ENCODE measurements around the gene NGLY1. TPM values are rescaled to one million over a fixed set of nuclear protein-coding genes. Genes with fewer than 3 reads are reported as not detected.
A peak's percentile ranks its signal among the peaks of the same experiment; 100 is the strongest.

NGLY1 gene
- total RNA-seq, 1 donor from 2014 or later: 32.8 TPM

DNA sequence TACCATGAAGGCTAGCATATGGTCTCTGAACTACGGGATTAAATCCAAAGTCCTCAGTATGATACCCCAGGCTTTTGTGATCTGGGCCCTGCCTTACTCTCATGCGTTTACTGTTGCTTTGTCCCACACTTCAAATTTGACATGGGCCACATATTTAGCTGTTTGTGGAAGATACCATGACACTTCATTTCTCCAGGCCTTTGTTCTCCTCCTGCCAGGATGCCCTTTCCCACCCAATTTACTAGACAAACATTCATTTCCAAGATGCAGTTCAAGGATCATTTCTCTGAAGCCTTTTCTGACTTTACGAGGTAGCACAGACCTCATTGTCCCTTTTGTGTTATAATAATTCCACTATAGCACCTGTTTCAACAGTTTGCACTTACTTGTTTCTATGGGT lies 4.4 kb upstream of the NGLY1 start:
- intact Hi-C loops (cut with DNase I): no loop called here
- ATAC-seq (no peak), DNase-seq (ENCODE audit: low spot score) (no peak)

DNA sequence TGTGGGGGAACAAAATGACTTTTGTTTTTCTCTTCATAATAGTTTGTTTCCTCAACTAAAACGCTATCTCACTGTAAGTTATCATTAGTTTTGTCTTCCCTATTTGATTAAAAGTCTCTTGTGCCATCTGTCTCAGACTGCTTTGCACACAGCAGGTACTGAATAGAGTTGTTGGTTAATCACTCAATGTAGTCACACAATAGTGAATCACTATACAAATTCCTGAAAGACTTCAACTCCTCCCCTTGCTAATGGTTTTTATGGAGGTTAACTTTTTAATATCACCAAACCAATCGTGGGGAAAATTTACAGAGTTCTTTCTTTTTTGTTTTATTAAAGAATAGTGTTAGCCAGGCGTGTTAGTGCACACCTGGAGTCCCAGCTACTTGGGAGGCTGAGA lies 2.6 kb upstream of the NGLY1 start:
- DNase-seq (ENCODE audit: low spot score) (no peak), ATAC-seq (no peak)
- intact Hi-C loops (cut with DNase I): no loop called here

DNA sequence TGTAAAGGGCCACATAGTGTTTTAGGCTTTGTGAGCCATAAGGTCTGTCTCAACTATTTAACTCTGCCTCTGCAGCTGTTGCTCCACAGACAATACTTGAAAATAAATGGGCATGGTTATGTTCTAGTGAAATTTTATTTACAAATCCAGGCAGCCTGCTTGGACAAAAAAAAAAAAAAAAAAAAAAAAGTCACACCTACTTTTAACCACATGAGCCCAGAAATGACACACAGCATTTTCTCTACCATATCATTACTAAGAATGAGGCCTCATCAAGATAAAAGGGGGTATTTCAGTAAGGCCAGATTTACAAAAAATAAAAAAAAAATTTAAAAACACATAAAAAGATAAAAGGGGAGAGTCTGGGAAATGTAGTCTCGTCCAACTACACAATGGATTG lies 1.7 kb upstream of the NGLY1 start:
- intact Hi-C loops (cut with DNase I): no loop called here
- ATAC-seq (no peak), DNase-seq (ENCODE audit: low spot score) (no peak)

DNA sequence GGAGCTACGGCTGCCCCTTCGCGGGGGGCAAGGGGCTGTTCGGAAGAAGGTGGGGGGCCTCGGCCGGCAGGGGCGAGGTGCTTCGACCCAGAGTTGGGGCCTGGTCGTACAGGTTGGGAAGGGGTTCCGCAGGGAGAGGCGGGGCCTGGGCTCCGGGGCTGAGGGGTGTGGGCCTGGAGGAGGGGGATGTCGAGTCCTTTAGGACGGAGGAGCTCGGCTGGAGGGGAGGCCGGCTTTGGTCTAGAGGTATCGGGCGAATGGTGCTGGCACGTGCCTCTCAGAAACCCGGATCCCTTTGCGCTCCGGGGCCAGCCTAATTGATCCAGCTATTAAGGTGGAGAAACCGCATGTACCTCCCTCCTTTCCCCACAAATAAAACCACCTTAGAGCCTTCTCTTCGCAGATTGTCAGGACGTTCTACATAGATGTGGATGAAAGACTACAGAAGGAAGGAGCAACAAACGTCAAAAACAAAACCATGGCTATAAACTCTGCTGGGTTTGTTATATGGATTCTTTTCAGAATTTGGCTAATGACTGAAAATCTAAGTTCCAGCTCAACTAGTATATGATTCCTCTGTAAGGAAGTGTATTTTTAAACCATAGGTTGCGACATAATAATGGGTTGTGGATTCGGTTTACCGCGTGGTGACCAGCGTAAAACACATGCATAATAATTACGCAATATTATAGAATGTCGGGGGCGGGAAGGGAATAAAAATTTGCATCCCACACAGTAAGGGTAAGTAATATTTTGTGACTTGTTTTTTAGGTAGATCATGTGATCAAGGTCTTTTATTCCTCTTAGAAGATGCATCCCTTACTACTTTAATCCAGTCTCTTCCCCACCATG lies 644 bp upstream of the NGLY1 start:
- intact Hi-C loops (cut with DNase I): no loop called here
- DNase-seq (ENCODE audit: low spot score) (peak; percentile 80), ATAC-seq (peak; percentile 64)

DNA sequence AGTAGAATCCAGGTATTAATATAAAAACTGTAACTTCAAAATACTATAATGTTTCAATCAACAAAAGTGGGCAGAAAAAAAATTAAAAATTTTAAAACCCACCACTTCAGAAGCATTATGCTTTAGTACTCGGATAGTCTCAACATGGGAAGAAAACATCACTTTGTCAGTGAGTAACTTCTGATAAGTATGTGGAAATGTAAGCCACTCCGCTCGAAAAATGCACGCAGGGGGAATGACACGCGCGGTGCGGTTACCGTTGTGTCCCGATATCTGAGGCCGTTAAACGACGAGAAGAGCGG lies 656 bp downstream of the NGLY1 start:
- intact Hi-C loops (cut with DNase I): no loop called here
- ATAC-seq (no peak), DNase-seq (ENCODE audit: low spot score) (no peak)

DNA sequence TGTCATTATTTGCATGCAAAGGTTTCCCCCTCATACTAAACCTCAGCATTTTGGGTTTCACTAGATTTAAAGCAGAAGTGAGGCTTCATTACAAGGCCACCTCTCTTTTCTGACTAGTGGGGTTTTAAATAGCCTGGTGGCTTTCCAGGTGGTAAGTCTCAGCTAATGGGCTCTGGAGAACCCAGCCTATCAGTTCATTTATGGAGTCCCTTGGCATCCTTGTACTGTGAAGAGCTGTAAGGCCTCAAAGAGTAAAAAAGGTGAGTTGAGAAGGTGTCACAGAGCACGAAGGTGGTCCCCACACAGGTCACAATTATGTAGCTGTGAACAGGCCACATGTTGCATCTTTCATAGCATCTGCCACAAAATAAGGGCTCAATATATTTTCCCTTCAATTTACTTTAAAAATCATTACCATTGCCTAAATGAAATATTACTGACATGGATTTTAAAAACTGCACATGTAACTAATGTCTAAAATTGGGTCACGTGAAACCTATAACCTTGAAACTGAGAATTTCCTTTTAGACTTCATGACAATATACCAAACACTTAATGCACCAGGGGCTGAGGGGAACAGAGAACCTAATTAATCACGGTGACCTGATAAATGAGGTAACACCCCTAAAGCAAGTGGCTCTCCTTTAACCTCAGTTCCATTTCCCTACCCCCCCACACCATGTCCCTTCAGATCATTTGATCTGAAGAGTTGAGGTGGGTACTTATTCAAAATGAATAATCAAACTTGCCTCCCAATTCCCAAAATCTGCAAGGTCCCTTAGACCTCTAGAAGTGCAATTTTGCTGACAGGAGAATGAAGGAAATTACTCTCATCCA lies 1.3 kb downstream of the NGLY1 start:
- ATAC-seq (no peak), DNase-seq (ENCODE audit: low spot score) (no peak)
- intact Hi-C loops (cut with DNase I): no loop called here

DNA sequence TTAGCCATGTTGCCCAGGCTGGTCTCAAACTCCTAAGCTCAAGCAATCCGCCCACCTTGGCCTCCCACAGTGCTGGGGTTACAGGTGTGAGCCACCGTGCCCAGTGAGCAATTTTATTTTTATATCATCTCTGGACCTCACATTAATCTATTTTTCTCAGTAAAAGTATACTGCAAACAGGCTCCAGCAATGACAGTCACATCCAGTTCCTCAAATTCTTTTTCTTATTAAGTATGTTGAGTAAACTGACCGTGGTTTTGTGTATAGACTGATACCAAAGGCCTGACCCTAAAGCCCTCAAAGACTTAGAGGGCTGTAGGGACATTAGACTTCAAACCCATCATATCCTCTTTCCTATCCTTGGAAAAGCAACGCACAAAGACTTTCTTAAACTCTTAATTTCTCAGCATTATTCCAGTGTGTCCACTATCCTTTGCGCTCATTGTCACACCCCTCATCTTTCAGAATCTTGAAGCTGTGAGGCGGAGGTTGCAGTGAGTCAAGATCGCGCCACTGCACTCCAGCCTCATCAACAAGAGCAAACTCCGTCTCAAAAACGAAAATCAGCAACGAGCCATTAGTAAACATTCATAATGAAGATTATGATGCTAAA lies 2.0 kb downstream of the NGLY1 start:
- intact Hi-C loops (cut with DNase I): no loop called here
- no peak for DNase-seq (ENCODE audit: low spot score)
- ATAC-seq: no peak

DNA sequence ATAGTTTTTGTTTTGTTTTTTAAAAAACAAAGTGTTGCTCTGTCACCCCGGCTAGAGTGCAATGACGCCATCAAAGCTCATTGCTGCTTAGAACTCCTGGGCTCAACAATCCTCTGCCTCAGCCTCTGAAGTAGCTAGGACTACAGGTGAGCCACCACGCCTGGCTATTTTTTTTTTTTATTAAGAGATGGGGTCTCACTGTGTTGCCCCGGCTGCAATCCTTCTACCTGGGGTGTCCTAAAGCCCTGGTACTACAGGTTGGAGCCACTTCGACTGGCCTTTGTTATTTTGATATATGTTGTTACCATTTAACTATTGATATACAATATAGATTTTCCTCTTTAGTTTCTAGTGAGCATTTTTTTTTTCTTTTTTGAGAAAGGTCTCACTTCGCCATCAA lies 2.6 kb downstream of the NGLY1 start:
- DNase-seq (ENCODE audit: low spot score) (no peak), ATAC-seq (no peak)
- intact Hi-C loops (cut with DNase I): no loop called here

DNA sequence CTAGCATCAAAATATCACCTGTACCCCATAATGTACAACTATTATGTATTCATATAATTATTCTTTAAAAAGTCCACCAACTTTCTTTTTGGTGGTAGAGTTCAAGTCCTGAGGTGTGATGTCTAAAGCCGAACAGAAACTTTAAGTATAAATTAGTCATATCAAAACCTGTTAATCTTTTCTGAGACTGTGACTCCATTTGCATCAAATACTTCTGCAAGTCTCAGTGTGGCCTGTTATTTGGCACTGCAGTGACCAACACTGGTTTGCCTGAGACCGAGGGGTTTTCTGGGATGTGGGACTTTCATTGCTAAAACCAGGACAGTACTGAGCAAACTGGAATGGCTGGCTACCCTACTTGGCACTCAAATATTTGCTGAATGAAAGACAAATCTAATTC lies 7.3 kb downstream of the NGLY1 start:
- ATAC-seq (no peak), DNase-seq (ENCODE audit: low spot score) (no peak)
- intact Hi-C loops (cut with DNase I): no loop called here

DNA sequence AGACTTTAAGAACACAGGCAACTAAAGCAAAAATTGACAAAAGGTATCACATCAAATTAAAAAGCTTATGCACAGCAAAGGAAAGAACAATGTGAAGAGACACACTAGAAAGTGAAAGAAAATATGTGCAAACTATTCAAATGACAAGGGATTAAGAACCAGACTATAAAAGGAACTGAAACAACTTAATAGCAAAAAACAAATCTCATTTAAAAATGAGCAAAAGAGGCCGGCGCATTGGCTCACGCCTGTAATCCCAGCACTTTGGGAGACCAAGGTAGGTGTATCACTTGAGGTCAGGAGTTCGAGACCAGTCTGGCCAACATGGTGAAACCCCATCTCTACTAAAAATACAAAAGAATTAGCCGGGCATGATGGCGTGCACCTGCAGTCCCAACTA lies 14.4 kb downstream of the NGLY1 start:
- intact Hi-C loops (cut with DNase I): no loop called here
- ATAC-seq: no peak
- DNase-seq (ENCODE audit: low spot score): no peak

DNA sequence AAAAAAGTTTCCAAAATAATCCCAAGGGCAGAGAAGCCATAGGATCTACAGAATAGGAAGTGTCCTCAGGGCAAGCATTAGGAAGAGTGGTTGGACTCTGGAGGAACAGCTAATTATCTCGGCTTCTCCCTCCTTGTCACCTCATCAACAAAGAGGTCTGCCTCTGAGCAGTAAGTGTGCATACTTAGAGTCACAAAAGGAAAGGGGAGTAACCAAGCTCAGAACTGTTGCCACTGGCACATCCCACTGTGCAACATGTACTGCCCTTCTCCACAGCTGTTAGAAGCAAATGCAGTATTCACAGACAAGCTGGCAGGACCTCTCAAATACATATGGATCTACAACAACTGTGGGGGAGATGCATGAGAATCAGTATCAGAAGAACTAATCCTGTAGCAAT lies 31.5 kb downstream of the NGLY1 start:
- no peak for ATAC-seq
- DNase-seq (ENCODE audit: low spot score): no peak
- intact Hi-C loops (cut with DNase I): no loop called here

DNA sequence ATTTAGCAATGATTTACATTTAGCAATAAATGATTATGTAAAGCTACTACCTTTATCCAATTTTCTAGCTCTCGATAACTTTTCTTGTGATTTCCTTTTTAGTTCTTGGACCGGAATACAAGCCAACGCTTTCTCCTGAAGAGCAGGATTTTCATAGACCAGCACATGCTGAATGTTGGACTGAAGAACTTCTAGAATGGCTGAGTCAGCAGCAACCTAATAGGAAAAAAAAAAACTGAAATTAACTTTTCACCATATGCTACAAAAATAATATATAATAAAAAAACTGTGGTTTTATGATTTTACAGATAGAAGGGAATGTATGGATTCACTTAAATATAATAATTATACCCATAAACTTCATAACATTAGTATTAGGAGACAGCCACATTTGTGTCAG lies 32.2 kb downstream of the NGLY1 start:
- DNase-seq (ENCODE audit: low spot score): no peak
- ATAC-seq: no peak
- intact Hi-C loops (cut with DNase I): no loop called here

DNA sequence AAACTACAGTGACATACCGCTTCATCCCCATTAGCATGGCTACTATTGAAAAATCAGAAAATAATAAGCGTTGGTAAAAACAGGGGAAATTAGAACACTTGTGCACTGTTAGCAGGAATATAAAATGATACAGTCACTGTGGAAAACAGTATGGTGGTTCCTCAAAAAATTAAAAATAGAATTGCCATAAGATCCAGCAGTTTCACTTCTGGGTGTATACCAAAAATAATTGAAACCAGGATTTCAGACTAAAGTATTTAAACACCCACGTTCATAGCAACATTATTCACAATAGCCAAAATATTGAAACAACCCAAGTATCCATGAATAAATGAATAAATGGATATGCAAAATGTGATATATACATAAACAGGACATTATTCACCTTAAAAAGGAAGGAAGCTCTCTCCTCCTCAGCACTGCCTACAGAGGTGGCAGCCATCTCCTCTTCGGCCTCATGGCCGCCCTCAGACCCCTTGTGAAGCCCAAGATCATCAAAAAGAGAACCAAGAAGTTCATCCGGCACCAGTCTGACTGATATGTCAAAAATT lies 34.1 kb downstream of the NGLY1 start:
- intact Hi-C loops (cut with DNase I): no loop called here
- no peak for DNase-seq (ENCODE audit: low spot score)
- no peak for ATAC-seq

DNA sequence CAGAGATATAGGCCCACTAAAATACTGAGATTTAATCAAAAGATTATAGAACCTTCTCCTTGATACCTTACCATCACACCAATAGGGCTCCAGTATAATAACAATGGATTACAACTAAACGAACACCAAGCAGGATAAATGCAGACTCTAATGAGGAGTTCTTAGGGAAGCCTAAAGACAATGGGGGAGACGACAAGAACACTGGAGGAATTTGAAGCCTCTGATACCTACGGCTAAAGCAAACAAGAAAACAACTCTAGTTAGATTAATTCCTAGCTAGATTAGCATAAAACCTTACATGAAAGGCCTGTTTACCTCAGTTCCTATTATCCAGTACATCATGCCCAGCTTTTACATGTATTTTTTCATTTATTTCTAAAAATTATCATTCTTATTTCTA lies 35.1 kb downstream of the NGLY1 start:
- DNase-seq (ENCODE audit: low spot score) (no peak), ATAC-seq (no peak)
- intact Hi-C loops (cut with DNase I): no loop called here

DNA sequence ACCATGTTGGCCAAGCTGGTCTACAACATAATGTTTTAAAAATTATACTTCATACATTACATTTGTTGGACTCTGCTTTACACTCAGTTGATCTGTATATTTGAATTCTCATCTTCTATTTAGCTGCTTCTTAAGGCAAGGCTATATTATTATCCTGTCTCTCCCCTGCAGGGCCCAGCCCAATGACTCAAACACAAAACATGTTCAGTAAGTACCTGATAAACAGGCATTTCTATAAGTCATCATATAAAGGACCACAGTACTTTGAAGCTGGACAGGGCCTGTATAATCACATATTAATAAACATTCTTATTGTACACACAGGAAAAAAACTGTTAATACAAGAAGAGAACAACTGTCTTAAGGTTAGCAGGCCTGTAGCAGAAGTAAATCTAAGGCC lies 36.2 kb downstream of the NGLY1 start:
- ATAC-seq (no peak), DNase-seq (ENCODE audit: low spot score) (no peak)
- intact Hi-C loops (cut with DNase I): no loop called here

DNA sequence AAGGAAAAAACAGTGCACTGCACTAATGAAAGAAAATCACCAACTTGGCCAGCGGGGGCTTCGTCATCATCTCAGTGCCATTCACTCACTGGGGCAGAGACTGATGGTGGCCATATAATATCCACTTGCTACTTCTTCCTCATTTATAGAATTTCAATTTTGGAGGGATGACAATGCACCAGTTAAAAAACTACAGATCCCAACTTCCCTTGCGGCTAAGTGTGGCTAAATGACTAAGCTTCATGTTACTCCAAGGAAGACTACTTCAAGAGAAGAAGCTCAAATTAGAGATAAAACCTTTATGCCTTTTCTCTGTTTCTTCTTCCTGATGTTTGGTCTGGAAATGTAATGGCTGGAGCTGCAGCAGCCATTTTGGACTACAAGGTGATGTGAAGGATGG lies 38.8 kb downstream of the NGLY1 start:
- intact Hi-C loops (cut with DNase I): no loop called here
- DNase-seq (ENCODE audit: low spot score) (no peak), ATAC-seq (no peak)

DNA sequence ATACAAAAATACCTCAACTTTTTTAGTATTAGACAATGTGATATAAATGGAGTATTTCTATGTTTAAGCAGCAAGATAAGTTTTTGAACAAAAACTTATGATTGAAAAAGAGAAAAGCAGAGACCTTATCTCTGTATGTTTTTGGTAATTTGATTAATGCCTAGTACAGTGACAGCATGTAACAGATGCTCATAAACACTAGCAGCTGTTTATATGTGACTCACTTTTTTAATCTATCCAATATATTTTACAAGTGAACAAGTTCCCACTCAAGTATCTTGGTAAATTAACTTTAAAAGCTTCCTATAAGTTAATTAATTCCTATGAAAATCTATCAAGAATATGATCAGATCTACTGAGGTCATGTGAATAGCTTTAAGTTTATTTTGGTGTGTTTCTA lies 55.1 kb downstream of the NGLY1 start:
- no peak for DNase-seq (ENCODE audit: low spot score)
- intact Hi-C loops (cut with DNase I): no loop called here
- ATAC-seq: no peak

DNA sequence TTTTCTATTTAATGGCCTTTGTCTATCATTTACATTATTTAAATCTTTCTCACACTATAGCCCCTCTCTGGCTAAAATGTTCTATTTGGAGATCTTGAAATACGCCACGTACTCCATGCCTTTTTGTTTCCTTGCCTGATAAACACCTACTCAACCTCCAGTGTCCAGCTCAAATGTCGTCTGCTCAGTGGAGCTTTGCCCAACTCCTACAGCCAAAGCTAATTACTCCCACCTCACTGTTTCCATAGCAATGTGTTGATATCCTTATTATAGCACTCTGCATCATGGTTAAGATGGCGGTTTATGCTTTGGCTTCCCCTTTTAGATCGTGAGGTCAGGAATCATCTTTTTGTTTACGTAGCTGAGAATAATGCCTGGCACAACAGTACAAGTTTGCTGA lies 55.9 kb downstream of the NGLY1 start:
- no peak for ATAC-seq
- intact Hi-C loops (cut with DNase I): no loop called here
- no peak for DNase-seq (ENCODE audit: low spot score)

DNA sequence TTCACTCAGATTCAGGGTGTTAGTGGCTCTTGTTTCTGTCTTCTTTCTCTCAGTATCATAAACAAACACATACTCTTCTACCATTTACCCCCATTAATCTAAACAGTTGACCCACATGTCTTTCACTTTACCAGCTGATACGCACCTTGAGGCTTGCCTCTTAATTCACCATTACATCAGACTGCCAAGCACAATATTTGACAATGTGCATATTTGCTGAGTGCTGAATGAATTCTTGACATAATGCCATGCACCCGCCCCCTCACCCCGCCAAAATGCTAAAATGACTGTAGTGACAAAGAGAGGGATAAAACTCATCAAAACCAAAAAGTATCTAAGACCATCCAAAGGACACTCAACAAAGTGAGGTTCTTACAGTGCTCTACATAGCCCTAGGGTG lies 57.4 kb downstream of the NGLY1 start:
- intact Hi-C loops (cut with DNase I): no loop called here
- ATAC-seq: no peak

More for the DNA sequence above, 57.4 kb downstream of the NGLY1 start:
- DNase-seq (ENCODE audit: low spot score): no peak

Measured in sciatic nerve (tissue), 2 donors.